CD4-positive, CD25-positive, alpha-beta regulatory T cell (primary cell): ENCODE data around the gene CTPS1. TPM values are rescaled to one million over a fixed set of nuclear protein-coding genes. Genes with fewer than 3 reads are reported as not detected.

ENCODE experiments used
- ATAC-seq, 2 donors: fragments of 150-1000 bp; cut with Tn5 transposase; one replicate each; pipeline ENCODE4 v1.10.0; 2021; ENCODE audit warnings: low read depth in 2 of 2, moderate number of reproducible peaks in 2 of 2, moderate library complexity in 1 of 2
- DNase-seq, 3 donors: peaks; one replicate each; pipeline versions ENCODE4 v3.0.0 to v3.0.0-alpha.2; 2012 to 2022; ENCODE audit warnings: mixed read lengths in 1 of 3
- H3K27ac ChIP-seq: one replicate; pipeline ENCODE4 v1.7.0; 2013; ENCODE audit warnings: mild to moderate bottlenecking, low read length; ENCODE audit not compliant: insufficient read depth, poor library complexity, severe bottlenecking
- H3K27me3 ChIP-seq: one replicate; pipeline ENCODE4 v1.7.0; 2013; ENCODE audit warnings: low read length; ENCODE audit not compliant: control insufficient read depth, insufficient read depth
- H3K36me3 ChIP-seq: one replicate; pipeline ENCODE4 v1.7.0; 2013; ENCODE audit warnings: mild to moderate bottlenecking, low read length, moderate library complexity; ENCODE audit not compliant: control insufficient read depth, insufficient read depth
- H3K4me1 ChIP-seq: 2 replicates; pipeline ENCODE4 v1.7.0; 2013; ENCODE audit warnings: mild to moderate bottlenecking, low read length; ENCODE audit not compliant: insufficient read depth, control insufficient read depth, poor library complexity, severe bottlenecking
- H3K4me3 ChIP-seq: one replicate; pipeline ENCODE4 v1.7.0; 2013; ENCODE audit warnings: low read depth, mild to moderate bottlenecking, low read length, moderate library complexity
- H3K9me3 ChIP-seq, 2 experiments: 1 replicate in 1 of 2; 2 replicates in 1 of 2; pipeline ENCODE4 v1.7.0; 2013; ENCODE audit warnings: low read length in 2 of 2, mild to moderate bottlenecking in 1 of 2, moderate library complexity in 1 of 2; ENCODE audit not compliant: control insufficient read depth in 2 of 2
- H3K27ac Mint-ChIP-seq, 3 donors: one replicate each; pipeline ENCODE4 v1.8.0; 2020 to 2022; ENCODE audit warnings: mild to moderate bottlenecking in 3 of 3, mixed read lengths in 3 of 3, moderate library complexity in 2 of 3
- H3K27me3 Mint-ChIP-seq: one replicate; pipeline ENCODE4 v1.8.0; 2022; ENCODE audit warnings: mild to moderate bottlenecking, mixed read lengths
- H3K36me3 Mint-ChIP-seq: one replicate; pipeline ENCODE4 v1.8.0; 2020; ENCODE audit warnings: mixed read lengths
- H3K4me1 Mint-ChIP-seq, 4 donors: one replicate each; pipeline ENCODE4 v1.8.0; 2020 to 2022; ENCODE audit warnings: mixed read lengths in 4 of 4, mild to moderate bottlenecking in 1 of 4
- H3K4me3 Mint-ChIP-seq, 4 donors: one replicate each; pipeline ENCODE4 v1.8.0; 2020 to 2022; ENCODE audit warnings: mild to moderate bottlenecking in 4 of 4, mixed read lengths in 4 of 4, moderate library complexity in 3 of 4
- H3K9me3 Mint-ChIP-seq, 7 donors: one replicate each; pipeline ENCODE4 v1.8.0; 2020 to 2022; ENCODE audit warnings: mixed read lengths in 7 of 7, mild to moderate bottlenecking in 3 of 7, moderate library complexity in 2 of 7
- polyA plus RNA-seq, 4 donors: library from polyadenylated mRNA; unstranded; fragments of 300-500 nt; fragmentation: Illumina TruSeq; gene quantifications; one replicate each; pipeline ENCODE4 v1.2.3, GENCODE V29; 2021
- total RNA-seq: library from RNA; stranded (reverse); gene quantifications from one replicate; pipeline ENCODE4 v1.2.3, GENCODE V29; 2022

Gene CTPS1
- total and polyA plus RNA-seq, 5 donors from 2014 or later, result 12.5 to 42.5 (median 13.5) TPM

GRCh38 chr1:41020654-41021053 lies 41.2 kb downstream of the CTPS1 start:
- no peaks in the 10 kb centered on the region for H3K9me3 Mint-ChIP-seq
- H3K36me3 Mint-ChIP-seq, result peaks cover 9% of the 10 kb centered on the region
- Histone ChIP-seq H3K27me3 (no peaks in the 10 kb centered on the region), H3K4me1 (no peaks in the 10 kb centered on the region), H3K9me3 (no peaks in the 10 kb centered on the region), H3K27ac (no peak overlapping the region), H3K4me3 (no peak overlapping the region), H3K36me3 (peaks cover 3% of the 10 kb centered on the region)
- ATAC-seq (no peak), DNase-seq (no peak)
- peaks cover 0 to 5% (median 2%) of the 10 kb centered on the region in 4 donors for H3K4me1 Mint-ChIP-seq
- H3K27me3 Mint-ChIP-seq, result no peaks in the 10 kb centered on the region
- H3K27ac Mint-ChIP-seq, result peak overlapping the region in 1 of 3 donors; percentile 54
- H3K4me3 Mint-ChIP-seq, result no peak overlapping the region

- Mint-ChIP-seq H3K9me3 (no peaks in the 10 kb centered on the region), H3K36me3 (peaks cover 9% of the 10 kb centered on the region), H3K4me3 (no peak within 1 kb of the TSS), H3K4me1 (peaks cover 0 to 14% (median 8%) of the 10 kb centered on the region in 4 donors), H3K27me3 (no peaks in the 10 kb centered on the region), H3K27ac (peak within 1 kb of the TSS; percentile 36 to 69 (median 54))
- H3K36me3 ChIP-seq, result peaks cover 3% of the 10 kb centered on the region
- H3K4me3 ChIP-seq, result no peak within 1 kb of the TSS
- H3K4me1 ChIP-seq, result no peaks in the 10 kb centered on the region
- DNase-seq, result no peak
- H3K27ac ChIP-seq, result no peak within 1 kb of the TSS
- H3K27me3 ChIP-seq, result no peaks in the 10 kb centered on the region
- ATAC-seq, result no peak
- no peaks in the 10 kb centered on the region for H3K9me3 ChIP-seq
These were observed 42.2 kb downstream of the CTPS1 start, which contains the start of gene SLFNL1 for GRCh38 chr1:41021526-41022308. Gene SLFNL1 (minus strand): TSS chr1:41021725. CDS start chr1:41020660, 1,065 bp downstream.

- DNase-seq (no peak), ATAC-seq (no peak)
- no peaks in the 10 kb centered on the region for H3K9me3 Mint-ChIP-seq
- Histone ChIP-seq H3K27me3 (no peaks in the 10 kb centered on the region), H3K4me1 (no peaks in the 10 kb centered on the region), H3K36me3 (peaks cover 3% of the 10 kb centered on the region), H3K4me3 (no peak overlapping the region), H3K9me3 (no peaks in the 10 kb centered on the region), H3K27ac (no peak overlapping the region)
- no peak overlapping the region for H3K27ac Mint-ChIP-seq
- H3K4me3 Mint-ChIP-seq, result no peak overlapping the region
- peaks cover 10% of the 10 kb centered on the region for H3K36me3 Mint-ChIP-seq
- H3K27me3 Mint-ChIP-seq, result no peaks in the 10 kb centered on the region
- H3K4me1 Mint-ChIP-seq, result peaks cover 0 to 14% (median 8%) of the 10 kb centered on the region in 4 donors
These were observed 42.9 kb downstream of the CTPS1 start for GRCh38 chr1:41022424-41022823.

- Mint-ChIP-seq H3K27ac (peak overlapping the region in 1 of 3 donors; percentile 20), H3K27me3 (no peaks in the 10 kb centered on the region)
These were observed 43.9 kb downstream of the CTPS1 start for GRCh38 chr1:41023279-41023990.

GRCh38 chr1:41024953-41025352 lies 45.5 kb downstream of the CTPS1 start:
- no peaks in the 10 kb centered on the region for H3K4me1 ChIP-seq
- H3K27me3 Mint-ChIP-seq, result no peaks in the 10 kb centered on the region
- ATAC-seq (no peak), DNase-seq (no peak)
- H3K4me3 ChIP-seq, result no peak overlapping the region
- H3K4me1 Mint-ChIP-seq, result peaks cover 0 to 14% (median 8%) of the 10 kb centered on the region in 4 donors
- no peaks in the 10 kb centered on the region for H3K9me3 ChIP-seq
- peak overlapping the region in 1 of 3 donors; percentile 51 for H3K27ac Mint-ChIP-seq
- H3K36me3 ChIP-seq, result peaks cover 16% of the 10 kb centered on the region
- H3K27ac ChIP-seq, result no peak overlapping the region
- no peaks in the 10 kb centered on the region for H3K9me3 Mint-ChIP-seq
- H3K36me3 Mint-ChIP-seq, result peaks cover 13% of the 10 kb centered on the region
- H3K4me3 Mint-ChIP-seq, result no peak overlapping the region
- no peaks in the 10 kb centered on the region for H3K27me3 ChIP-seq

More at GRCh38 chr1:41023279-41023990, 43.9 kb downstream of the CTPS1 start:
- Mint-ChIP-seq H3K4me1 (peaks cover 0 to 14% (median 8%) of the 10 kb centered on the region in 4 donors), H3K36me3 (peaks cover 16% of the 10 kb centered on the region), H3K4me3 (no peak overlapping the region), H3K9me3 (no peaks in the 10 kb centered on the region)
- H3K27ac ChIP-seq, result no peak overlapping the region
- no peak overlapping the region for H3K4me3 ChIP-seq
- no peaks in the 10 kb centered on the region for H3K4me1 ChIP-seq
- H3K27me3 ChIP-seq, result no peaks in the 10 kb centered on the region
- H3K36me3 ChIP-seq, result peaks cover 10% of the 10 kb centered on the region
- no peaks in the 10 kb centered on the region for H3K9me3 ChIP-seq
- no peak for DNase-seq
- no peak for ATAC-seq

GRCh38 chr1:41025979-41026819 lies 46.7 kb downstream of the CTPS1 start:
- peak overlapping the region in 1 of 4 donors; percentile 5 for H3K4me3 Mint-ChIP-seq
- no peaks in the 10 kb centered on the region for H3K9me3 Mint-ChIP-seq
- Histone ChIP-seq H3K4me3 (no peak overlapping the region), H3K9me3 (no peaks in the 10 kb centered on the region), H3K27ac (no peak overlapping the region), H3K27me3 (no peaks in the 10 kb centered on the region), H3K36me3 (peaks cover 16% of the 10 kb centered on the region), H3K4me1 (no peaks in the 10 kb centered on the region)
- peak overlapping the region; percentile 34 to 84 (median 48) for H3K27ac Mint-ChIP-seq
- H3K27me3 Mint-ChIP-seq, result no peaks in the 10 kb centered on the region
- no peak for ATAC-seq
- peaks cover 0 to 14% (median 8%) of the 10 kb centered on the region in 4 donors for H3K4me1 Mint-ChIP-seq
- peak in 1 of 3 donors; percentile 38 for DNase-seq
- H3K36me3 Mint-ChIP-seq, result peaks cover 22% of the 10 kb centered on the region

- no peak overlapping the region for H3K4me3 Mint-ChIP-seq
- H3K27me3 Mint-ChIP-seq, result no peaks in the 10 kb centered on the region
- no peak for DNase-seq
- Histone ChIP-seq H3K36me3 (peaks cover 28% of the 10 kb centered on the region), H3K4me3 (no peak overlapping the region), H3K27ac (no peak overlapping the region), H3K9me3 (no peaks in the 10 kb centered on the region), H3K27me3 (no peaks in the 10 kb centered on the region), H3K4me1 (no peaks in the 10 kb centered on the region)
- H3K4me1 Mint-ChIP-seq, result peaks cover 0 to 12% (median 8%) of the 10 kb centered on the region in 4 donors
- ATAC-seq, result no peak
- peaks cover 27% of the 10 kb centered on the region for H3K36me3 Mint-ChIP-seq
- peaks cover 0 to 2% (median 0%) of the 10 kb centered on the region in 7 donors for H3K9me3 Mint-ChIP-seq
- no peak overlapping the region for H3K27ac Mint-ChIP-seq
These were observed 48.6 kb downstream of the CTPS1 start for GRCh38 chr1:41028034-41028642.
